ENCODE measurements around the gene NPAS1.

DNA sequence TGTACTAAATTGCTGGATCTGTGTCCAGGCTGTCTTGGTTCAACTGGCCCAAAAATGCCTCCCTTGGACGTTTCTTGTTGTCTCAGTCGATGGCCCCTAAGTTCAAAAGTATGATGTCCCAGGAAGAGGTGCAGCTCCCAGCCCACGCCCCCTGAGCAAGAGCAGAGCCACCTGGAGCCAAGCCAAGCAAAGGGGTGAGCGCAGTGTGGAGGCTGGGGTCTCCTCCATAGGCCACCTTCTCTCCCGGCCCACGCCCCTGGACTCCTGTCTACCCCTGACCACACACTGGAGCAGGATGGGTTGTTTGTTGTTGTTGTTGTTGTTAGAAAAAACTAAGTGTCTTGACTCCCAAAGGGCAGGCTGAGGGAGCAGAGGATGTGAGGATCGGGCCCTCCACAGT, 26.0 kb upstream of the NPAS1 start:
- no peak for TF ChIP-seq POLR2G (IDR thresholded peaks at IDR 0.05; ENCODE audit: low read depth, low read length)
- no peak for TF ChIP-seq EZH2 (conservative IDR thresholded peaks at IDR 0.05; ENCODE audit: low read depth, low read length)
- TF ChIP-seq KDM5B (CRISPR knock-in tag; IDR thresholded peaks at IDR 0.05; ENCODE audit: borderline replicate concordance), result no peak
- TF ChIP-seq RARA (CRISPR knock-in tag; IDR thresholded peaks at IDR 0.05), result no peak
